Endodermal cell (in vitro differentiated cells): ENCODE measurements around the gene TMEM202. TPM values are rescaled to one million over a fixed set of nuclear protein-coding genes. Genes with fewer than 3 reads are reported as not detected.

Experiments used
- DNase-seq: peaks from one replicate; pipeline ENCODE4 v3.0.0-alpha.2; 2017
- H3K27ac ChIP-seq: 2 replicates; pipeline ENCODE4 v1.5.1; 2013; ENCODE audit warnings: mild to moderate bottlenecking, low read depth, low read length, moderate library complexity
- H3K27me3 ChIP-seq: 2 replicates; pipeline ENCODE4 v1.6.1; 2013; ENCODE audit warnings: mild to moderate bottlenecking, low read length, moderate library complexity; ENCODE audit not compliant: insufficient read depth, control insufficient read depth, poor library complexity, severe bottlenecking
- H3K36me3 ChIP-seq: 2 replicates; pipeline ENCODE4 v1.7.0; 2013; ENCODE audit warnings: mild to moderate bottlenecking, low read length, moderate library complexity; ENCODE audit not compliant: control insufficient read depth, insufficient read depth
- H3K4me1 ChIP-seq: one replicate; pipeline ENCODE4 v1.7.0; 2013; ENCODE audit warnings: low read length; ENCODE audit not compliant: control insufficient read depth, insufficient read depth
- H3K4me3 ChIP-seq: 2 replicates; pipeline ENCODE4 v1.5.1; 2013; ENCODE audit warnings: mild to moderate bottlenecking, low read length, moderate library complexity
- H3K9ac ChIP-seq: 2 replicates; pipeline ENCODE4 v1.6.1; 2013; ENCODE audit warnings: mild to moderate bottlenecking, low read length, moderate library complexity; ENCODE audit not compliant: poor library complexity, severe bottlenecking; ENCODE audit errors: extremely low read depth
- H3K9me3 ChIP-seq: 2 replicates; pipeline ENCODE4 v1.6.1; 2013; ENCODE audit warnings: mild to moderate bottlenecking, low read length, moderate library complexity; ENCODE audit not compliant: control insufficient read depth
- H3K27ac Mint-ChIP-seq: 2 replicates; pipeline ENCODE4 v1.8.0; 2020; ENCODE audit warnings: mixed read lengths
- H3K27me3 Mint-ChIP-seq: 2 replicates; pipeline ENCODE4 v1.8.0; 2021; ENCODE audit warnings: mild to moderate bottlenecking, mixed read lengths; ENCODE audit not compliant: insufficient read depth
- H3K36me3 Mint-ChIP-seq: 2 replicates; pipeline ENCODE4 v1.8.0; 2020; ENCODE audit warnings: low read depth, mixed read lengths
- H3K4me1 Mint-ChIP-seq: 2 replicates; pipeline ENCODE4 v1.8.0; 2020; ENCODE audit warnings: mixed read lengths
- H3K4me3 Mint-ChIP-seq: 2 replicates; pipeline ENCODE4 v1.8.0; 2020; ENCODE audit warnings: mild to moderate bottlenecking, moderate library complexity, mixed read lengths
- H3K9me3 Mint-ChIP-seq: 2 replicates; pipeline ENCODE4 v1.8.0; 2020; ENCODE audit warnings: mild to moderate bottlenecking, mixed read lengths
- CTCF ChIP-seq: fragments of 200-600 bp; sonication (generic); conservative IDR thresholded peaks from 2 replicates; pipeline ENCODE4 v1.5.0; 2021; ENCODE audit warnings: antibody characterized with exemption, mild to moderate bottlenecking
- WGBS, 2 experiments: methylation state at CpG; one replicate each; pipeline versions ENCODE4 v1.1.5 to v1.1.7; 2013; ENCODE audit warnings: missing lambda C conversion rate in 2 of 2, mixed read lengths in 1 of 2; ENCODE audit not compliant: insufficient coverage in 1 of 2, insufficient read length in 1 of 2; 5-methylcytosine and 5-hydroxymethylcytosine counted together
- total RNA-seq, 2 donors: library from RNA; stranded (reverse); fragmentation: NEBNext Ultra II Directional in 1 of 2; extraction: Animal tissue kit (Norgen Biotek cat#: 25700) in 1 of 2; gene quantifications; 2 replicates in 1 of 2; 3 replicates in 1 of 2; pipeline ENCODE4 v1.2.1, GENCODE V29; 2021

The TMEM202 gene
- total RNA-seq, 2 donors from 2014 or later = not detected

- Histone ChIP-seq H3K9ac (no peak overlapping the region), H3K9me3 (no peaks in the 10 kb centered on the region), H3K36me3 (no peaks in the 10 kb centered on the region), H3K4me3 (no peak overlapping the region), H3K4me1 (no peaks in the 10 kb centered on the region), H3K27ac (no peak overlapping the region), H3K27me3 (peaks cover 19% of the 10 kb centered on the region)
- peaks cover 8% of the 10 kb centered on the region for H3K27me3 Mint-ChIP-seq
- H3K9me3 Mint-ChIP-seq = no peaks in the 10 kb centered on the region
- no peak for DNase-seq
- WGBS, 2 experiments = 83% methylated on average over 1 of the region's 1 CpG
- H3K27ac Mint-ChIP-seq = no peak overlapping the region
- no peak for TF ChIP-seq CTCF
- H3K4me1 Mint-ChIP-seq = no peaks in the 10 kb centered on the region
- H3K4me3 Mint-ChIP-seq = no peak overlapping the region
- H3K36me3 Mint-ChIP-seq = no peaks in the 10 kb centered on the region
Observed at GRCh38 chr15:72445426-72445825, 47.3 kb downstream of the TMEM202 start.

- Mint-ChIP-seq H3K4me3 (no peak overlapping the region), H3K36me3 (no peaks in the 10 kb centered on the region), H3K27ac (no peak overlapping the region), H3K9me3 (no peaks in the 10 kb centered on the region), H3K4me1 (no peaks in the 10 kb centered on the region), H3K27me3 (no peaks in the 10 kb centered on the region)
- DNase-seq = no peak
- Histone ChIP-seq H3K9ac (no peak overlapping the region), H3K36me3 (no peaks in the 10 kb centered on the region), H3K9me3 (no peaks in the 10 kb centered on the region), H3K27me3 (peaks cover 17% of the 10 kb centered on the region), H3K27ac (no peak overlapping the region), H3K4me3 (no peak overlapping the region), H3K4me1 (no peaks in the 10 kb centered on the region)
- 87 to 90% methylated on average over 5 to 6 of the region's 6 CpGs for WGBS, 2 experiments
- TF ChIP-seq CTCF = no peak
Observed at GRCh38 chr15:72450805-72451204, 52.7 kb downstream of the TMEM202 start.

- Mint-ChIP-seq H3K27me3 (no peaks in the 10 kb centered on the region), H3K4me1 (no peaks in the 10 kb centered on the region), H3K27ac (no peak overlapping the region), H3K36me3 (no peaks in the 10 kb centered on the region), H3K9me3 (no peaks in the 10 kb centered on the region), H3K4me3 (no peak overlapping the region)
- no peaks in the 10 kb centered on the region for H3K36me3 ChIP-seq
- no peak for DNase-seq
- 89 to 94% methylated on average over 3 to 9 of the region's 9 CpGs for WGBS, 2 experiments
- H3K4me3 ChIP-seq = no peak overlapping the region
- H3K9ac ChIP-seq = no peak overlapping the region
- no peaks in the 10 kb centered on the region for H3K4me1 ChIP-seq
- no peak overlapping the region for H3K27ac ChIP-seq
- no peaks in the 10 kb centered on the region for H3K9me3 ChIP-seq
- H3K27me3 ChIP-seq = peaks cover 17% of the 10 kb centered on the region
- no peak for TF ChIP-seq CTCF
Observed at GRCh38 chr15:72451224-72451623, 53.1 kb downstream of the TMEM202 start.
